Measurements from ENCODE around the gene KCTD17.

KCTD17 gene

GRCh38 chr22:37009490-37009889, 42.1 kb upstream of the KCTD17 start:
- no peak overlapping the region for H4K8ac ChIP-seq (ENCODE audit: low read depth, low read length)
- no peak overlapping the region for H3K56ac ChIP-seq (ENCODE audit: low read length)
- H2BK5ac ChIP-seq (ENCODE audit: low read length): no peak overlapping the region
- H3K4me3 ChIP-seq (ENCODE audit: low read length): no peak overlapping the region
- no peak overlapping the region for H3K23ac ChIP-seq (ENCODE audit: low read length)
- H2BK120ac ChIP-seq (ENCODE audit: low read depth, low read length): no peak overlapping the region
- no peak overlapping the region for H3K18ac ChIP-seq (ENCODE audit: low read length)
- no peak overlapping the region for H4K5ac ChIP-seq (ENCODE audit: low read length)
- no peak overlapping the region for H3K27ac ChIP-seq (ENCODE audit: low read depth, low read length)
- no peak overlapping the region for H3K4me2 ChIP-seq (ENCODE audit: low read length)
- H3K36me3 ChIP-seq (ENCODE audit: control insufficient read depth, insufficient read depth, low read length): no peaks in the 10 kb centered on the region
- no peaks in the 10 kb centered on the region for H3K79me1 ChIP-seq (ENCODE audit: low read length)
- no peak overlapping the region for H2BK15ac ChIP-seq (replicated peaks; ENCODE audit: low read depth)
- no peak overlapping the region for H3K9ac ChIP-seq (ENCODE audit: low read length)
- no peak overlapping the region for H2AK5ac ChIP-seq (ENCODE audit: low read length)
- DNase-seq: no peak
- H3K4me1 ChIP-seq (ENCODE audit: control insufficient read depth, low read depth, low read length): no peaks in the 10 kb centered on the region
- H3K79me2 ChIP-seq (ENCODE audit: control insufficient read depth, insufficient read depth, low read length): no peaks in the 10 kb centered on the region
- H3K27me3 ChIP-seq (ENCODE audit: insufficient read depth, low read length, poor library complexity): no peaks in the 10 kb centered on the region
- no CpG with 5 or more reads among the region's 2 CpGs for WGBS (ENCODE audit: extremely low coverage, insufficient coverage, low lambda C conversion rate)
- no peak overlapping the region for H3K4ac ChIP-seq (ENCODE audit: low read depth, low read length)

- no peak overlapping the region for H3K18ac ChIP-seq (ENCODE audit: low read length)
- H3K9ac ChIP-seq (ENCODE audit: low read length): no peak overlapping the region
- H3K79me1 ChIP-seq (ENCODE audit: low read length): no peaks in the 10 kb centered on the region
- H2BK15ac ChIP-seq (replicated peaks; ENCODE audit: low read depth): no peak overlapping the region
- WGBS (ENCODE audit: extremely low coverage, insufficient coverage, low lambda C conversion rate): no CpG with 5 or more reads among the region's 4 CpGs
- no peak overlapping the region for H3K4me3 ChIP-seq (ENCODE audit: low read length)
- H4K5ac ChIP-seq (ENCODE audit: low read length): no peak overlapping the region
- H3K4ac ChIP-seq (ENCODE audit: low read depth, low read length): no peak overlapping the region
- H3K4me1 ChIP-seq (ENCODE audit: control insufficient read depth, low read depth, low read length): no peaks in the 10 kb centered on the region
- no peaks in the 10 kb centered on the region for H3K36me3 ChIP-seq (ENCODE audit: control insufficient read depth, insufficient read depth, low read length)
- H3K4me2 ChIP-seq (ENCODE audit: low read length): no peak overlapping the region
- H2AK5ac ChIP-seq (ENCODE audit: low read length): no peak overlapping the region
- DNase-seq: no peak
- H2BK120ac ChIP-seq (ENCODE audit: low read depth, low read length): no peak overlapping the region
- no peak overlapping the region for H3K27ac ChIP-seq (ENCODE audit: low read depth, low read length)
- H3K27me3 ChIP-seq (ENCODE audit: insufficient read depth, low read length, poor library complexity): no peaks in the 10 kb centered on the region
- no peak overlapping the region for H3K56ac ChIP-seq (ENCODE audit: low read length)
- no peak overlapping the region for H4K8ac ChIP-seq (ENCODE audit: low read depth, low read length)
- no peaks in the 10 kb centered on the region for H3K79me2 ChIP-seq (ENCODE audit: control insufficient read depth, insufficient read depth, low read length)
- no peak overlapping the region for H3K23ac ChIP-seq (ENCODE audit: low read length)
- no peak overlapping the region for H2BK5ac ChIP-seq (ENCODE audit: low read length)
Observed at GRCh38 chr22:37010174-37010573, 41.4 kb upstream of the KCTD17 start.

- Histone ChIP-seq H3K9ac (ENCODE audit: low read length) (no peak overlapping the region), H3K4me2 (ENCODE audit: low read length) (no peak overlapping the region), H3K27me3 (ENCODE audit: insufficient read depth, low read length, poor library complexity) (no peaks in the 10 kb centered on the region), H3K4me3 (ENCODE audit: low read length) (no peak overlapping the region), H3K4ac (ENCODE audit: low read depth, low read length) (no peak overlapping the region), H2BK120ac (ENCODE audit: low read depth, low read length) (no peak overlapping the region), H2AK5ac (ENCODE audit: low read length) (no peak overlapping the region), H4K8ac (ENCODE audit: low read depth, low read length) (no peak overlapping the region), H3K18ac (ENCODE audit: low read length) (no peak overlapping the region), H3K56ac (ENCODE audit: low read length) (no peak overlapping the region), H3K27ac (ENCODE audit: low read depth, low read length) (no peak overlapping the region), H2BK15ac (replicated peaks; ENCODE audit: low read depth) (no peak overlapping the region), H4K5ac (ENCODE audit: low read length) (no peak overlapping the region), H2BK5ac (ENCODE audit: low read length) (no peak overlapping the region), H3K23ac (ENCODE audit: low read length) (no peak overlapping the region), H3K36me3 (ENCODE audit: control insufficient read depth, insufficient read depth, low read length) (no peaks in the 10 kb centered on the region), H3K4me1 (ENCODE audit: control insufficient read depth, low read depth, low read length) (no peaks in the 10 kb centered on the region), H3K79me1 (ENCODE audit: low read length) (no peaks in the 10 kb centered on the region), H3K79me2 (ENCODE audit: control insufficient read depth, insufficient read depth, low read length) (no peaks in the 10 kb centered on the region)
- no CpG with 5 or more reads among the region's 20 CpGs for WGBS (ENCODE audit: extremely low coverage, insufficient coverage, low lambda C conversion rate)
- no peak for DNase-seq
Observed at GRCh38 chr22:37010976-37011375, 40.6 kb upstream of the KCTD17 start.

GRCh38 chr22:37011472-37011871, 40.1 kb upstream of the KCTD17 start:
- H3K4ac ChIP-seq (ENCODE audit: low read depth, low read length): no peak overlapping the region
- no peak overlapping the region for H2BK120ac ChIP-seq (ENCODE audit: low read depth, low read length)
- no peaks in the 10 kb centered on the region for H3K79me2 ChIP-seq (ENCODE audit: control insufficient read depth, insufficient read depth, low read length)
- H4K5ac ChIP-seq (ENCODE audit: low read length): no peak overlapping the region
- H3K4me2 ChIP-seq (ENCODE audit: low read length): no peak overlapping the region
- no peak overlapping the region for H2BK15ac ChIP-seq (replicated peaks; ENCODE audit: low read depth)
- no peaks in the 10 kb centered on the region for H3K27me3 ChIP-seq (ENCODE audit: insufficient read depth, low read length, poor library complexity)
- H3K27ac ChIP-seq (ENCODE audit: low read depth, low read length): no peak overlapping the region
- no peak overlapping the region for H3K4me3 ChIP-seq (ENCODE audit: low read length)
- no peak overlapping the region for H3K23ac ChIP-seq (ENCODE audit: low read length)
- H3K79me1 ChIP-seq (ENCODE audit: low read length): no peaks in the 10 kb centered on the region
- H2BK5ac ChIP-seq (ENCODE audit: low read length): no peak overlapping the region
- H3K56ac ChIP-seq (ENCODE audit: low read length): no peak overlapping the region
- H3K18ac ChIP-seq (ENCODE audit: low read length): no peak overlapping the region
- no peak for DNase-seq
- H2AK5ac ChIP-seq (ENCODE audit: low read length): no peak overlapping the region
- no peaks in the 10 kb centered on the region for H3K36me3 ChIP-seq (ENCODE audit: control insufficient read depth, insufficient read depth, low read length)
- no peak overlapping the region for H3K9ac ChIP-seq (ENCODE audit: low read length)
- no CpG with 5 or more reads among the region's 3 CpGs for WGBS (ENCODE audit: extremely low coverage, insufficient coverage, low lambda C conversion rate)
- no peaks in the 10 kb centered on the region for H3K4me1 ChIP-seq (ENCODE audit: control insufficient read depth, low read depth, low read length)
- no peak overlapping the region for H4K8ac ChIP-seq (ENCODE audit: low read depth, low read length)

GRCh38 chr22:37012262-37012904, 39.2 kb upstream of the KCTD17 start:
- Histone ChIP-seq H2BK5ac (ENCODE audit: low read length) (no peak overlapping the region), H3K27me3 (ENCODE audit: insufficient read depth, low read length, poor library complexity) (no peaks in the 10 kb centered on the region), H3K4me1 (ENCODE audit: control insufficient read depth, low read depth, low read length) (no peaks in the 10 kb centered on the region), H3K79me2 (ENCODE audit: control insufficient read depth, insufficient read depth, low read length) (no peaks in the 10 kb centered on the region), H3K79me1 (ENCODE audit: low read length) (peaks cover 2% of the 10 kb centered on the region), H3K18ac (ENCODE audit: low read length) (no peak overlapping the region), H3K4ac (ENCODE audit: low read depth, low read length) (no peak overlapping the region), H3K4me3 (ENCODE audit: low read length) (no peak overlapping the region), H2BK120ac (ENCODE audit: low read depth, low read length) (no peak overlapping the region), H4K8ac (ENCODE audit: low read depth, low read length) (no peak overlapping the region), H2AK5ac (ENCODE audit: low read length) (no peak overlapping the region), H2BK15ac (replicated peaks; ENCODE audit: low read depth) (no peak overlapping the region), H3K27ac (ENCODE audit: low read depth, low read length) (no peak overlapping the region), H3K4me2 (ENCODE audit: low read length) (no peak overlapping the region), H3K56ac (ENCODE audit: low read length) (no peak overlapping the region), H3K9ac (ENCODE audit: low read length) (no peak overlapping the region), H3K23ac (ENCODE audit: low read length) (no peak overlapping the region), H3K36me3 (ENCODE audit: control insufficient read depth, insufficient read depth, low read length) (no peaks in the 10 kb centered on the region), H4K5ac (ENCODE audit: low read length) (no peak overlapping the region)
- WGBS (ENCODE audit: extremely low coverage, insufficient coverage, low lambda C conversion rate): no CpG with 5 or more reads among the region's 9 CpGs
- no peak for DNase-seq

- Histone ChIP-seq H3K56ac (ENCODE audit: low read length) (no peak overlapping the region), H2BK5ac (ENCODE audit: low read length) (no peak overlapping the region), H3K4me1 (ENCODE audit: control insufficient read depth, low read depth, low read length) (no peaks in the 10 kb centered on the region), H3K18ac (ENCODE audit: low read length) (no peak overlapping the region), H3K23ac (ENCODE audit: low read length) (no peak overlapping the region), H3K27ac (ENCODE audit: low read depth, low read length) (no peak overlapping the region), H3K36me3 (ENCODE audit: control insufficient read depth, insufficient read depth, low read length) (peaks cover 1% of the 10 kb centered on the region), H3K9ac (ENCODE audit: low read length) (no peak overlapping the region), H2BK120ac (ENCODE audit: low read depth, low read length) (no peak overlapping the region), H4K8ac (ENCODE audit: low read depth, low read length) (no peak overlapping the region), H3K4me3 (ENCODE audit: low read length) (no peak overlapping the region), H3K79me1 (ENCODE audit: low read length) (peaks cover 6% of the 10 kb centered on the region), H2AK5ac (ENCODE audit: low read length) (no peak overlapping the region), H3K4ac (ENCODE audit: low read depth, low read length) (no peak overlapping the region), H3K79me2 (ENCODE audit: control insufficient read depth, insufficient read depth, low read length) (no peaks in the 10 kb centered on the region), H3K4me2 (ENCODE audit: low read length) (no peak overlapping the region), H2BK15ac (replicated peaks; ENCODE audit: low read depth) (no peak overlapping the region), H4K5ac (ENCODE audit: low read length) (no peak overlapping the region), H3K27me3 (ENCODE audit: insufficient read depth, low read length, poor library complexity) (no peaks in the 10 kb centered on the region)
- no peak for DNase-seq
- WGBS (ENCODE audit: extremely low coverage, insufficient coverage, low lambda C conversion rate): no CpG with 5 or more reads among the region's 10 CpGs
Observed at GRCh38 chr22:37012956-37013355, 38.6 kb upstream of the KCTD17 start.

All from mesendoderm (in vitro differentiated cells).